ENCODE measurements around the gene PTPRO.

Gene PTPRO

DNA sequence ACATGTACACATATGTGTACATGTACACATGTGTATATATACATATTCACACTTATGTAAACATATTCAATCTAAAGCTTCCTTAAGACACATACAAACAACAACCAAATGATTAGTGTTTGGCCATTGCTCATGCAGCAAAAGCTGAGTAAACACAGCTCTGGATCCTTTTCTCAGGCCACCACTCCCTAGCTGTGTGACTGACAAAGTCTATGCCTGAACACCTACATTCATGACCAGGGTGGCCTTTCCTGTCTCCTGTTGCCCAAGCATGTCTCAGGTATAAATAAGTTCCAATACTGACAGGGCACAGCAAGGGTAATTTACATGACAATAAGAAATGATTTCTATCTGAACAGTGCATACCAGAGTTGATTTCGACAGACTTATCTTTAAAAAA is 1.4 kb upstream of the PTPRO start:
- no peak overlapping the region for H3K27ac ChIP-seq
- TF ChIP-seq, protein P1, sequence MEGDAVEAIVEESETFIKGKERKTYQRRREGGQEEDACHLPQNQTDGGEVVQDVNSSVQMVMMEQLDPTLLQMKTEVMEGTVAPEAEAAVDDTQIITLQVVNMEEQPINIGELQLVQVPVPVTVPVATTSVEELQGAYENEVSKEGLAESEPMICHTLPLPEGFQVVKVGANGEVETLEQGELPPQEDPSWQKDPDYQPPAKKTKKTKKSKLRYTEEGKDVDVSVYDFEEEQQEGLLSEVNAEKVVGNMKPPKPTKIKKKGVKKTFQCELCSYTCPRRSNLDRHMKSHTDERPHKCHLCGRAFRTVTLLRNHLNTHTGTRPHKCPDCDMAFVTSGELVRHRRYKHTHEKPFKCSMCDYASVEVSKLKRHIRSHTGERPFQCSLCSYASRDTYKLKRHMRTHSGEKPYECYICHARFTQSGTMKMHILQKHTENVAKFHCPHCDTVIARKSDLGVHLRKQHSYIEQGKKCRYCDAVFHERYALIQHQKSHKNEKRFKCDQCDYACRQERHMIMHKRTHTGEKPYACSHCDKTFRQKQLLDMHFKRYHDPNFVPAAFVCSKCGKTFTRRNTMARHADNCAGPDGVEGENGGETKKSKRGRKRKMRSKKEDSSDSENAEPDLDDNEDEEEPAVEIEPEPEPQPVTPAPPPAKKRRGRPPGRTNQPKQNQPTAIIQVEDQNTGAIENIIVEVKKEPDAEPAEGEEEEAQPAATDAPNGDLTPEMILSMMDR (IDR thresholded peaks at IDR 0.05), result no peak
- TF ChIP-seq ZFX (IDR thresholded peaks at IDR 0.05; ENCODE audit: borderline replicate concordance), result no peak

DNA sequence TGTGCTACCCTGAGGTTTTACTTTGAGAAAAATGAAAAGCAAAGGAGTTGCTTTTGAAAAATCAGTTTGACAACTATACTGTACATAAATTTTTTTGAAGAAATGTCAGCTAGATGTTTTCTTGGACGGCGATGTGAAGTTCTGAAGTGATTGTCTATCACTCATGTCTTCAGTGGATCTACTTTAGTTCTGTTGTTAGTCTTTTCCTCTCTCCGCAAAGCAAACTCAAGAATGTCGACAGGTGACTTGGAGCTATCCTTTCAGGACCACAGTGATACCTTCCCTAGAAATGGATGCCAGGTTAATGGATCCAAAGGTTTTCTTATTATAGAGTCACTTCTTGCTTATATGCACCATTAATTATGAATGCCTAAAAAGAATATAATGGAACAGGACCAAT is 1.2 kb downstream of the PTPRO start:
- H3K27ac ChIP-seq, result no peak overlapping the region
- TF ChIP-seq, protein P1 (IDR thresholded peaks at IDR 0.05), result no peak
- no peak for TF ChIP-seq ZFX (IDR thresholded peaks at IDR 0.05; ENCODE audit: borderline replicate concordance)

DNA sequence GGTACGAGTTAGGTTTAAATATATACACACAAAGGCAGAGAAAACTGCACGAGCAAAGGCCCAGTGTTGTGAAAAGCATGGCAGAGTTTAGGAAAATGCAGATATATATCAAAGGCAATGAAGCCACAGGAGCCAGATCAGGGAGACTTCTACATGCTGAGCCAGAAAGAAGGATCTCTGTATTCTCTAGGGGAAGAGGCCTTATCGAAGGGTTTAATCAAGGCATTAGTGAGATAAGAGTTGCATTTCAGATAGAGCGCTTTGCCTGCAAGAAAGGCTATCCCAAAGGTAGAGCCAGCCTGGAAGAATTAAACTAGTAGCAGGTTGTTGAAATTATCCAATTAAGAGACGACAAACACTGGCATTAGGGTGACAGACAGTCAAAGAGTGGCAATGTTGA is 7.6 kb downstream of the PTPRO start:
- no peak overlapping the region for H3K27ac ChIP-seq
- no peak for TF ChIP-seq ZFX (IDR thresholded peaks at IDR 0.05; ENCODE audit: borderline replicate concordance)
- TF ChIP-seq, protein P1 (IDR thresholded peaks at IDR 0.05), result no peak

DNA sequence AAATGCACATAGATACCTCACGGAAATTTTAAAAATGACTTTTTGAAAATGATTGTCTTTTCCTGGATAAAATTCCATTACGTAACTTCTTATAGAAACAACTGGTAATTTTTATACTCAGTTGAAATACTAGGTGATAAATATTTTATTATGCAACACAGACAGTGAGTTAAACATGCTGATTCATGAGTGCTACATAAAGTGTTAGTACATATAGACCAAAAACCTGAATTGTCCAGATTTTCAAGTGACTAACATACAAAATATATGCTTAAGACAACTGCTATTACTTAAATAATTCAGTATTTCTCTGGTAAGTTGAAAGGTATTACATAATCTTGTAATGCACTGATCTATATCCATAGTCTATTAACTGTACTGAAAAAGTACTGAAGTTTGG is 11.9 kb downstream of the PTPRO start:
- H3K27ac ChIP-seq, result no peak overlapping the region
- no peak for TF ChIP-seq ZFX (IDR thresholded peaks at IDR 0.05; ENCODE audit: borderline replicate concordance)
- TF ChIP-seq, protein P1 (IDR thresholded peaks at IDR 0.05), result no peak

DNA sequence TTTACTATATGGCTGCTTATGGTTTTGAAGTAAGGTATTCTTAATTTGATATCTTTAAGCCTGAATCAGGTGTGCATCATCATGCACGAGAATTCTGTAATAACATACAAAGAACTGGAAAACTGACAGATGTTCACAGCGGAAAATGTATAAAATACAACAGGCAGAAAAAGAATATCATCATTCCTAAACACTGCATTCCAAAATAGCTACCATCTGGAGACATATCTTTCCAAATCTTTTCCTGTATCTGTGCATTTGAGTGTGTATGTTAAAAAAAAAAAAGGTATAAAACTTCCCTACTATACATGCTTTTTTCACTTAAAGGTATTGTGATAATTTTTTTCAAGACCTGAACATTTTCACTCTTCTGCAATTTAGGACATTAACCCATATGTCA is 13.7 kb downstream of the PTPRO start:
- no peak overlapping the region for H3K27ac ChIP-seq
- TF ChIP-seq, protein P1 (IDR thresholded peaks at IDR 0.05), result no peak

DNA sequence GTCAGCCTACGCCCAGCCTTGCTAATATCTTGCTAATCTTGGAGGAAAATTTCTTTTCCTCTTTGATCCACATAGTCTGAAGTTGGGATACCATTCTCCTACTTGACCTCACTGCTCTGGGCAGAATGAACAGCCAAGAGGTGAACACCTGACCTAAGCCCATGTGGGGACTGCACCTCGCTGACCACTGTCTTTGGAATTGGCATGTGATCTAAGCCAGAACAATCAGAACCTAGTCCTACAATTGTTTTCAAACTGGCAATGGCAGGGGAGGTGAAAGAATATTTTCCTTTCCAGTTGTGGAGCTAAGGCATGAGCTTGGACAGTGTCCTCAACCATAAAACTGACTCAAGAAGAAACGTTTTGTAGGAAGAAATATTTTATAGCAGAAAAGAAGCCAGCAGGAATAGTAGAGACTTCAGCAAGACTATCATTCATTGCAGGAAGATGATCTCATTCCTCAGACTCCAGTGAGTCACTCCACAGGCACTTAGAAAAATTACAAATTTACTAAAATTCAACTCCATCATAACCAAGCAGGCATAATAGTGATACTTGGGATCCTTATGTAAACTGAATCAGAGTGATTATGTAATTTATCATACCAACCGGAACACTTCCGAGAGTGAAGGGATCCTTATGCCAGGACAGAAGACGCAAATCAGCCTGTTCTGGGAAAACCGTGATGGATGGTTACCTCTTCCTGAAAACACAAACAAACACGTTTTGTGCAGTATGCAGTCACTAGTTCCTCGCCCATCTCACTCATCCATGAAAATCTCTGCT is 14.7 kb downstream of the PTPRO start:
- TF ChIP-seq, protein P1 (IDR thresholded peaks at IDR 0.05), result no peak
- no peak for TF ChIP-seq ZFX (IDR thresholded peaks at IDR 0.05; ENCODE audit: borderline replicate concordance)
- no peak overlapping the region for H3K27ac ChIP-seq

DNA sequence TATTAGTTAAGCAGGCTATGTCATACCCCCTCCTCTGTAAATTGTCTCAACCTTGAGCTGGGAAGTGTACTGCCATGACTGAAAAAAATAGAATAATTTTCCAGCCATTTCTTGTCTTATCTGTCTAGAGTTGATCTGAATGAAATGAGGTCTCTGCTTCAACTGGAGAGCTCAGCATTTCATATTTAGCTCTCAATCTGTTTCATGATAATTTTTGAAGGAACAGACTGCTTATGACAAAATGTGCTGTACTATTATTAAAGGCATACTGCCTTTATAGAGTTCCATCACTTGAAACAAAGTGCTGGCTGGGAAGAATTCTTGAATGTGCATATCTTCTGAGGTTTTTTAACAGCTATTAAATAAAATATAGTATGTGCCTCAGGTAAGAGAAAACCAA is 19.1 kb downstream of the PTPRO start:
- no peak overlapping the region for H3K27ac ChIP-seq
- no peak for TF ChIP-seq ZFX (IDR thresholded peaks at IDR 0.05; ENCODE audit: borderline replicate concordance)

DNA sequence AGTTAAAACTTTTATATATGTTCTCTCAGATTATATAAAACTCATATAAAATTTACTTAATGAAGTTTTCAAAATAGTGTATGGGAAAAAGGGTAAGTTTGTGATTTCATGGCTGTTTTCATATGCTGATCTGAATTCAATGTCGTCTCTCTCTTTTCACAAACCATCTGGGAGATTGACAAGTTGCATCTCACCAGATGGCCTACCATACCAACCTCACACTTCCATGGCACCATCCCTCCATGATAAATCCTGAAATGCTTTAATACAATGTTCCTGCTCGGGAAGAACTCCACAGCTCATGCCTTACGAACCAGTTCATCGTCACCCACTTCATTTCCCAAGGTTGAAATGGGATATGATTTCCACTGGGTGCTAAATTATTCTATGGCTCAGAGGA is 22.3 kb downstream of the PTPRO start:
- no peak overlapping the region for H3K27ac ChIP-seq
- TF ChIP-seq ZFX (IDR thresholded peaks at IDR 0.05; ENCODE audit: borderline replicate concordance), result no peak
- TF ChIP-seq, protein P1 (IDR thresholded peaks at IDR 0.05), result no peak
